KG1 (cell line): ENCODE data around the gene VPS11.
"Not testable (repeated sequence)": the region's sequence is repeated elsewhere in the genome, so short reads cannot be mapped to it uniquely, and the experiment has no call there.

ENCODE experiments used
- DNase-seq: peaks from one replicate; lab custom pipeline; 2025; lab: John Stamatoyannopoulos, UW

VPS11 gene

DNA sequence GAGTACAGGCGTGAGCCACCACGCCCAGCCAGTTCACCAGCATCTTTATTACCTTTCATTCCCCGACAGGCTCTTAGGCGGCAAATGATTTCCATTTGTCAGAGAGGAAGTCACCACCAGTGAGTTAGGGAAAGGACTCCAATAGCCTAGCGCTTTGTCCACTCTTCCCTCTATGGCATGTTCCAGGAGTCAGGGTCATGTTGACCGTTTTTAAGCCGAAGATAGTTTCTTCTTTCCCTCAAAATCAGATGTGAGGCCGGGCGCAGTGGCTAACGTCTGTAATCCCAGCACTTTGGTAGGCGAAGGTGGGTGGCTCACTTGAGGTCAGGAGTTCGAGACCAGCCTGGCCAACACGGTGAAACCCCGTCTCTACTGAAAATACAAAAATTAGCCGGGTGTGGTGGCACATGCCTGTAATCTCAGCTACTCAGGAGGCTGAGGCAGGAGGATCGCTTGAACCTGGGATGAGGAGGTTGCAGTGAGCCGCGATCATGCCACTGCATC lies 35.6 kb downstream of the VPS11 start:
- not testable (repeated sequence) for DNase-seq

DNA sequence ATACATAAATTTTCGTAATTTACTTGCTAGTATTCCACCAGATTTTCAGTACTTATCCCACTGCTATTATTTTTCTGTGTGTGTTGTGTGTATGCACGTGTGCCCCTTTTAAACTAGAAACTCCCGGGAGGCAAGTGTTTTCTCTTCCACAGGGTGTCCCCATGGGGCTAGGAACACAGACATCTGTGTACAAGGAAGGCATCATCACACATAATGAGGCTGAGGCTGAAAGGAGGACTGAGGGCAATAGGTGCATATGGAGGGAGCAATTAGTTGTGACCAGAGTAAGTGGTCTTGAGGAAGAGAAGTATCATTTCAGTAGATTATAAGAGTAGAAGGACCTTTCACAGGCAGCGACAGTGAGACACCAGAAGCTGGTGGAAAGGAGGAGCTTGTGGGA lies 36.2 kb downstream of the VPS11 start:
- DNase-seq = no peak

DNA sequence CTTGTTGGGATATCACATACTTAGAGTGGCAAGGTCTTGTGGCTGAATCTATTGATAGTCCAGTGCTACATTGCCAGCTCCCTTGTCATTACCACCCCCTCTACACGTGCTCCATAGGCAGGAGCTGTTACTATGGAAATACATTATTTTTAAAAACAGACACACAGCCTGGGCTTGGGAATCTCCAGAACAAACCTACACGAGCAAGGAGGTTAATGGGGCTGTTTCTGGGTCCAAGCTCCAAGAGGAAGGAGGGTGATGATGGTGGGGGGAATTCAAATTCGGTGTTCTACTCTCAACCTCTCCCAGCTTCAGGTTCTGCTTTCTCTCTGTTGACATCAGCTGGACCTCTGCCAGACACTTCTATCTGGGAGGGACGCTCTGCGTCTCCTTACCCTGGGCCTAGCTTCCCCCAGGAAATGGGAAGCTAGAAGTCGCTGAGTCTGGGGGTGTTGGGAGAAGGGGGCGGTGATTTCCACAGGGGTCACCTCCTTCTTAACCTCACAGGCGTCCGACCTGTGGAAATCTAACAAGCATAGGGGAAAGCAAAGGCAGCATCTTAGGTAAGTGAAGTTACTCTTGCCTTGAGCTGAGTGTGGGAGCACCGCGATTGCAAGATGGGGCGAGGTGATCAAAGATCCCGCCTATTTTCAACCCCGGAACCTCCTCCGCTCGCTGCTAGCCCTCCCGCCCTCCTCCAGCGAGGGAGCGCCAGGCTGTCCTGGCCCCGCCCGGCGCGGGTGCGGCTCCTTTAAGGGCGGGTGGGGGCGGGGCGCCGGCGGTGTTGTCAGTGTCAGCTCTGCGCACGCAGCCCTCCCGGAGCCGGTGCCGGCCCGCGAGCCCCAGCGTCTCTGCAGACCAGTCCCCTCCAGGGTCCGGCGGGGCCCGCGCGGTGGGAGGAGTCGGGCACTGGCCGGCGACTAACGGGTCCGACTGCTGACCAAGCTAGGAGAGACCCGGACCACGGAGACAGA lies 39.2 kb downstream of the VPS11 start, which contains the start of gene C2CD2L:
TSS of gene C2CD2L (plus strand) at position 781 of the 974 bp plus-strand sequence. CDS start 398 bp downstream, outside the sequence.
- DNase-seq = peak; percentile 85

DNA sequence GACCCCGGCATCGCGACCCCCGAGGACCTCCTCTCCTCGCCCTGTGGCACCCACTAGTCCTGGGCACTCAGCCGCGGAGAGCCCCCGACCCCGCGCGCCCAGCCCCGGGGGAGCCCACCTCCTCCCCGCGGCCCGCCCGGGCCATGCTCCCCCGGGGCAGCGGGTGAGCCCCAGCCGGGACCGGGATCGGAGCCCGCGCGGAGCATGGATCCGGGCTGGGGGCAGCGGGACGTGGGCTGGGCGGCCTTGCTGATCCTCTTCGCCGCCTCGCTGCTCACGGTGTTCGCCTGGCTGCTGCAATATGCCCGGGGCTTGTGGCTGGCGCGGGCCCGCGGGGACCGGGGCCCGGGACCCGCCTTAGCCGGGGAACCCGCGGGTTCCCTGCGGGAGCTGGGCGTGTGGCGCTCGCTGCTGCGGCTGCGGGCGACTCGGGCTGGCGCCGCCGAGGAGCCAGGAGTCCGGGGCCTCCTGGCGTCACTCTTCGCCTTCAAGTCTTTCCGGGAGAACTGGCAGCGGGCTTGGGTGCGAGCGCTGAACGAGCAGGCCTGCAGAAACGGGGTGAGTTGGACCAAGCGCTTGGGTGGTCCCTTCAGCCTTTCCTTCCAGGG lies 40.0 kb downstream of the VPS11 start:
- DNase-seq = no peak

DNA sequence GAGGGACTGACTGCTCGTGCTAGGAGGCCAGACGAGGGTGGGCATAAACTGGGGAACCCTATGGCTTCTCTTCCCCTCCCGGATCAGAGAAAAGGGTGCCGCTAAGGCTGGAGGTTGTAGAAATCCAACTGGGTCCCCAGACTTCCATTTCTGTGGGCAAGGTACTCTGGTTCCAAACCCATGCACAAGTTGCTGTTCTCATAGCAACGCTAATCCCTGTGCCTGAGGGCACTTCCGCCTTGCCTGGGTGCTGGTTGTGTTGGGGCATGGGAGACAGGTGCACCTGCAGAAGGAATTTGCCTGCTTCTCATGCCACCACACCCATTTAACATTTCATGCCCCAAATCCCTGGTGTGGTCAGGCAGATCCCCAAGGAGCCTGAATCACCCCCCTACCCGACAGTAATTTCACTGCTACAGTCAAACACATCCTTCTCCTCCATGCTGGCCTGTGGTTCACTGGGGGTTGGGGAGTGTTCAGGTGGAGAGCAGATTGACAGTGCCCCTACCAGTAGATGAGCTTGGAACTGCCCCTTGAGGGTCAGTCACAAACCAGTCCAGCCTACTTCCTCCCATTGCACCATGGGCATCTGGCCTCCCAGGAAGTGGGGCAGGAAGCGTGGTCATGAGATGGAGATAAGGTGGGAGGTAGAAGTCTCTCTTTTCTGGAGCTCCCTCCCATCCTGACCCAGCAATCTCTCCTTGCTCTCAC lies 40.7 kb downstream of the VPS11 start:
- DNase-seq = no peak

DNA sequence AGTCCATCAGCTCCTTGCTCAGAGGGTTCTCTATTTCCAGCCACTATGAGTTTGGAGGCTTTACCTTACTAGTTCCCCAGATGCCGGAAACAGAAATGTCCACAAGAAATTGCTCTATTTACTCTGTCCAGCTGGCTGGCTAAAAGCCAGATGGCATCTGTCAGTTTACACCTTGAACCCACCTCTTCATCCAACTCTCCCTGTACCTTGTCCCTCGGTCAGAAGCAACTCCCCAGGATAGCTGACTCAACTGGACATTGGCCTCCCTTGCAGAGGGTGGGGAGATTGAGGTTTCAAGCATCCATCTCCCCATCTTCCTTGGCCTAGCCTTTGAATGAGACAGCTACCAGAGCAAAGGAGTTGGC lies 41.2 kb downstream of the VPS11 start:
- DNase-seq = no peak

DNA sequence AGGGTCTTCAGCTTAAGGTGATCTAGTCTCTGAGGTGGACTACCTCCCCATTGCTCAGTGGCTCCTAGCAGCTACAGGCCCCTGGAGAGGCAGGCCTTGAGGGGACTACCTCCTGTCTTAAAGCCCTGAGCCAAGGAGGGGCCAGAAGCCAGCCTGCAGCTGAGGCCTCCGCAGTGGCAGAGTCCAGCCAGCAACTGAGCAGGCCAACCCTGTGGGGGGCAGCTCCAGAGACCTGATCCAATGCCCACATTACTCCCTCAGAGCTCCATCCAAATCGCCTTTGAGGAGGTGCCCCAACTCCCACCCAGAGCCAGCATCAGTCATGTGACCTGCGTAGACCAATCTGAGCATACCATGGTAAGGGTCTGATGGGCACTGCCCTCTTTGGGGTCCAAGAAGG lies 42.2 kb downstream of the VPS11 start:
- no peak for DNase-seq

DNA sequence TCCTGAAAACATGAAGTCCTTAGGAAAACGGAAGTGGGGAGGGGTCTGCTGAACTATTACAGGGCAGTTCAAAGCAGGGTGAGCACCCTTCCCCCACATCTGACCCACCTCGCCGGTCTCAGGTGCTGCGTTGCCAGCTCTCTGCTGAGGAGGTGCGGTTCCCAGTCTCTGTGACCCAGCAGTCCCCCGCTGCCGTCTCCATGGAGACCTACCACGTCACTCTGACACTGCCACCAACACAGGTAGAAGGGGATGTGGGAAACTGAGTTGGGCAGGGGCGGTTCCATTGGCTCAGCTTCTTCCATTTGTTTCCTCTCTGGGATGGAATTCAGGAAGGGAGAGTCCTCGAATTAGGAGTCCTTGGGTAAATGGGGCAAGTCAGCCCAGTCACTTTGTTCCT lies 42.8 kb downstream of the VPS11 start:
- DNase-seq = no peak

DNA sequence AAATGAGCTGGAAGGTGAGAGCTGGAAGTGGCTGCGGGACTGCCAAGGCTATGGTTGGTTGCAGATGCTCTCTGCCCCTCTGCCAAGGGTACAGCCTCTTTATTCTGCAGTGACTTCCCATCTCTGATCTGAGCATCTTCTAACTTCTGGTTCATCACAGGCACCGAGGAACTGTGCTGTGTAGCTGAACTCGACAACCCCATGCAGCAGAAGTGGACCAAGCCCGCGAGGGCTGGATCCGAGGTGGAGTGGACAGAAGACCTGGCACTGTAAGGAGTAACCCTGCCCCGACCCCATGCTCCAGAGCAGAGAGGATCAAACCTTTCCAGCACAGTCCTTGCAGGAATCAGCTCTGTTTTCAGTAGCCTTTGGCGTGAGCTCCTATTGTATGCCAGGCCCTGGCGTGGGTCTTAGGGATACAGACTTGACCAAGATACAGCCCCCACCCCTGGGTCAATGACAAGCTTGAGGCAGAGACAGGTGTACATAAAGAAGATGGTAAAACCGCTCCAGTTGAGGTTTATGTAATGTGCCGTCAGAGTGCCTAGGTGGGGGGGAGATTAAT lies 43.8 kb downstream of the VPS11 start:
- DNase-seq = no peak

DNA sequence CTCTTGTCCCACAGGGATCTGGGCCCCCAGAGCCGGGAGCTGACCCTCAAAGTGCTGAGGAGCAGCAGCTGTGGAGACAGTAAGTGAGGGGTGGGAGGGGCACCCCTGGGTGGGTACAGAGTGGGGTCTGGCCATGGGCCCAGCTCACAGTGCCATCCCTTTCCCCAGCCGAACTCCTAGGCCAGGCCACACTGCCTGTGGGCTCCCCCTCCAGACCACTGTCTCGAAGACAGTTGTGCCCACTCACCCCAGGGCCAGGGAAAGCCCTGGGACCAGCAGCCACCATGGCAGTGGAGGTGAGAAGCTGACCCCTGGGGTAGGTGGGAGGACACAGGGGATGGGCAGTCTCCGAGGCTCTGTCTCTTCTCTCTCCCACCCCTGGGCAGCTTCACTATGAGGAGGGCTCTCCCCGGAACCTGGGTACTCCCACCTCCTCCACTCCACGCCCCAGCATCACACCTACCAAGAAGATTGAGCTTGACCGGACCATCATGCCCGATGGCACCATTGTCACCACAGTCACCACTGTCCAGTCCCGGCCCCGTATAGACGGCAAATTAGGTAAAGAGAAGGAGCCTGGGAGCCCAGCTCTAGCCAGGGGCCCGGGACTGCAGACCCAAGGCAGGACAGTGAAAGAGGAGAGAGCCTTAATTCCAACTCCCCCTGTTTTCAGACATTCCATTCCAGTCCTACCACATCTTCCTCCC lies 44.8 kb downstream of the VPS11 start:
- no peak for DNase-seq

DNA sequence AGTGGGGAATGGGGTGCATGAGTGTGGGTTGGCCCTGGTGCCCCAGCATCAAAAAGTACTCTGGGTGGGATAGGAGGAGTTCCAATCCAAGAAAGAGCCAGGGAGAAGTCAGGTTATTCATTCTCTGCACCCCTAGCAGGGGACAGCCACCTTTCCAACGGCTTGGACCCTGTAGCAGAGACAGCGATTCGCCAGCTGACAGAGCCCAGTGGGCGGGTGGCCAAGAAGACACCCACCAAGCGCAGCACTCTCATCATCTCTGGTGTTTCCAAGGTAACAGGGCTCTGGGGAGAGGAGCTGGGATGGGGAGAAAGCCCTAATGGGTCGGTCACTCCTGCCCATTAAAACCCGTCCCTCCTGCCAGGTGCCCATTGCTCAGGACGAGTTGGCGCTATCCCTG lies 46.1 kb downstream of the VPS11 start:
- no peak for DNase-seq

DNA sequence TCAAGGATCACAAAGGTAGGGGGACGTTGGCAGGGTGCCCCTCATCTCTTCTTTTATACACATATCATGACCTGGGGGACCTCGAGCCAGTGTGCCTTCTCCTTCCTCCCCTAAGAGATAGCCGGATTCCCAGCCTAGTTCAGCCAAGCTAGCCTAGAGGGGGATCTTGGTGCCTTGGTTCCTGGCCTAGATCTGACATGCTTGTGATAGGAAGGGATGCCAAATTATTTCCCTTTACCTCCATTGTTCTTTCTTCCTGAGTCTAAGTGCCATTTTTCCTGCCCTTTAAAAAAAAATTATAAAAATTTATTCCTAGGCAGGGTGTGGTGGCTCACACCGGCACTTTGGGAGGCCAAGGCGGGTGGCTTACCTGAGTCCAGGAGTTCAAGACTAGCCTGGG lies 46.7 kb downstream of the VPS11 start:
- DNase-seq = no peak

DNA sequence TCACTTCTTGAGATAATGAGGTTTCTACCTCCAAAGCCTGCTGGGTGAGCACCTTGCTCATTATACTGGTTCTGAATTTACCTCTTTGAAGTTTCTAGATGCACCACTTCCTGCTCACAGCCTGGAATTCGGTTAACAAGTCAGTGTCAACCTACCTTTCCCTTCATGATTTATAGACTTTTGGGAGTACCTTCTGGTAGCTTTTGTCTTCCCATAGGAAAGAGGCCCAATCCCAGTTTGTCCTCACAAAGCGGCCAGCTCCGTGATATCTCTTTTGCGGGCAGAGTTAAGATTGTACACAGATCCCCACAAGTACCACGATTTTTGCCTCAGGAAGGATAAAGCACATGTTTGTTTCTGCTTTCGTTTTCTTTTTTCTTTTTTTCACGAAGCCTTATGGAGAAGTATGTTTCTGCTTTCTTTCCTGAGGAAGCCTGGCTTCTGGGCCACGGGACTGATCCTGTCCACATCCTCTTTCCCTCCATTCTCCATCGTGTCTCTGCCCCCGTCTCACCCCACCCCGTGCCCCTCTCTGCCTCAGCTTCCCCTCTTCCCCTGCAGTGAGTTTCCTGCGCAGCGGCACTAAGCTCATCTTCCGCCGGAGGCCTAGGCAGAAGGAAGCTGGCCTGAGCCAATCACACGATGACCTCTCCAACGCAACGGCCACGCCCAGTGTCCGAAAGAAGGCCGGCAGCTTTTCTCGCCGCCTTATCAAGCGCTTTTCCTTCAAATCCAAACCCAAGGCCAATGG lies 48.0 kb downstream of the VPS11 start:
- no peak for DNase-seq

DNA sequence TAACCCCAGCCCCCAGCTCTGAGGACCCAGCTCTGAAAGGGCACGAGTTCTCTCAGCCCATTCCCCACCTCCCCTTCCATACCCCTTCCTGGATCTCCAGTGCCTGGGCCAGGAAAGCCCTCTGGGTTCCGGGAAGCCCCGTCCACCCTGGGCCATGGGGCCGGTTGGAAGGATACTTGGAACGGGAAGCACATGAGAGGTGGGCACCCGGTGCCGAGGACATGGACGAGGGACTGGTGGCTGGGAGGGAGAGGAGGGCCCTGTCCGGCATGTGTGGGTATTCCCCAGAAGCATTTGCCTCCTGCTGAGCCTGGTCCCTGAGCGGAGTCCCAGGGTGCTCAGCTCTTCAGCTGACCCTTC lies 48.6 kb downstream of the VPS11 start:
- no peak for DNase-seq

DNA sequence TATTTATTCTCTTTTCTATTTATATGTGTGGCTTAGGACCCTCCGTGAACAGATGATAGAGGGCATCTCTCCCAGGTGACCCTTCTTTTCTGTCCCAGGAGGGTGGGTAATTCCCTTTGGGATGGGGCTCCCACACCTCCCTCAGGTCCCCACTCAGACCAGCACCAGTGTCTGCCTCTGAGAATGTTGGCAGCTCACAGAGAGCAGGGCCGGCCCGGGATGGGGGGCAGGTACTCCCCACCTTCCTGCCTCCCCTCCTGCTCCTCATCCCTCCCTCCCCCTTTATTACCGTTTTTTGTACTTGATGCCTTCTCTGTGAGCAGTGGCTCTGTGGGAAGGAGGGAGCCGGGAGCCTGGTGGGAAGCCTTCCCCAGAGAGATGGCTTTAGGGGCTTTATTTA lies 49.0 kb downstream of the VPS11 start:
- no peak for DNase-seq

DNA sequence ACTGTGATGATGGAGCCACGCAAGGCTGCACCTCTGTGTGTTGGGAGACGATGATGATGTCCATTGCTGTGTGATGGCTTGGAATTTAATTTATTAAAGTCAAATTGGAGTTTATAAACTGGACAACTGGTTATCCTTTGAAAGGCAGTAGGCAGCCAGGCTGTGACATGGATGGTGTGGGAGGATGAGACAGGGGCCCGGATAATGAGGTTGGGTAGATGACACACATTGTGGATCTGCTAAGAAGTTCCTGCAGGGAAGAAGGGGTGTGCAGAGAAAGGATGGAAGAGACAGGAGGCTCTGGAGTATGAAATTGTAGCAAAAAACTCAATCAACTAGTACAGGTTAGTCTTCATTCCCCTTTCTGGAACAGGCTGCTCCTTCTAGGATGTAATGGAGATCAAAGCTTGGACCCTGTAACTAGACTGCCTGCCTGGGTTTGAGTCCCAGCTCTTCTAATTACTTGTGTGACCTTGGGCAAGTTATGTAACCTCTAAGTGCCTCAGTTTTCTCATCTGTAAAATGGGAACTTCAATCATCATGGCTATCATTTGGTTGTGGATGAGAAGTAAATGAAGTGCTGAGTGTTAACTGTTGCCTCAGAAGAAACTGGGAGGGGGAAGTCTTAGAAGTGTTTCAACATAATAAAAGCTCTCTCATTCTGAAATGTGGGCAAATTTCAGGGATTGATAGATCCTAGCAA lies 49.5 kb downstream of the VPS11 start:
- DNase-seq = no peak

DNA sequence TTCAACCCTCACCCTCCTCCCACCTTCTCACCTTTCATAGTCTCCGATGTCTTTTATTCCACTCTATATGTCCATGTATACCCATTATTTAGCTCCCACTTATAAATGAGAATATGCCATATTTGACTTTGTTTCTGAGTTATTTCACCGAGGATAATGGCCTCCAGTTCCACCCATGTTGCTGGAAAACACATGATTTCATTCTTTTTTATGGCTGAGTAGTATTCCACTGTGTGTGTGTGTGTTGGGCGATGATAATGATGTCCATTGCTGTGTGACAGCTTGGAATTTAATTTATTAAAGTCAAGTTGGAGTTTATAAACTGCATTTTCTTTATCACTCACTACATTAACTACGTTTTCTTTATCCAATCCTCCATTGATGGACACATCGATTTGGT lies 50.6 kb downstream of the VPS11 start:
- no peak for DNase-seq

DNA sequence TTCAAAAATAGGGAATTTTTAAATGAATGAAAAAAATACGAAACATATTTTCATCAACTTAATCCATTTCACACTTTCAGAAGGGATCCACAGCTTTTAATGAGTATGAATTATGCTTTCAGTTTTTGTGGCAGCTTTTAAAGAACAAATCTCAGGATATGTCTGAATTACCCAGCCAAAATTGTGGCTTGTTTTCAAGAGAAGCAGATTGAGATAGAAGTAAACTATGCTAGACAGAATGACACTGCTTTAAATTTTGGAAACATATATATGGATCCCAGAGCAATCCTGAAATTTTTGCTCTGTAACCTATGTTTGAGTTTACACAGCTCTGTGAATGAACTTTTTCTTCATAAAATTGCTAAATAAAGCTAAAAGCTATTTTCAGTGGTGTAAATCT lies 51.3 kb downstream of the VPS11 start:
- no peak for DNase-seq

DNA sequence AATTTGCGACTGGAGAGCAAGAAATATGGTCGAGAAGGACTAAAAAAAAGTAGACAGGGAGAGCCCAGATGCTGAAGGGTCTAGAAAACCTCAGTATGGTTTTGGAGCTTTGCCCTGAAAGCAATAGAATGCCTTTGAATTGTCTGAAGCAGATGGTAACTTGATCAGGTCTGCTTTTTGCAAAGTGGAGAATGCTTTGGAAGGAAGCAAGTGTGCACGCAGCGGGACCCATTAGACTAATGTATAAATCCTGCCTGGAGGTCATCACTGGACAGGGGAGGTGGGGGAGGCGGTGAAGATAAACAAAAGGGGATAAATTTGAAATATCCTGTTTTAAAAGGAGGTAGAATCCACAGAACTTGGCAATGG lies 53.0 kb downstream of the VPS11 start:
- no peak for DNase-seq

DNA sequence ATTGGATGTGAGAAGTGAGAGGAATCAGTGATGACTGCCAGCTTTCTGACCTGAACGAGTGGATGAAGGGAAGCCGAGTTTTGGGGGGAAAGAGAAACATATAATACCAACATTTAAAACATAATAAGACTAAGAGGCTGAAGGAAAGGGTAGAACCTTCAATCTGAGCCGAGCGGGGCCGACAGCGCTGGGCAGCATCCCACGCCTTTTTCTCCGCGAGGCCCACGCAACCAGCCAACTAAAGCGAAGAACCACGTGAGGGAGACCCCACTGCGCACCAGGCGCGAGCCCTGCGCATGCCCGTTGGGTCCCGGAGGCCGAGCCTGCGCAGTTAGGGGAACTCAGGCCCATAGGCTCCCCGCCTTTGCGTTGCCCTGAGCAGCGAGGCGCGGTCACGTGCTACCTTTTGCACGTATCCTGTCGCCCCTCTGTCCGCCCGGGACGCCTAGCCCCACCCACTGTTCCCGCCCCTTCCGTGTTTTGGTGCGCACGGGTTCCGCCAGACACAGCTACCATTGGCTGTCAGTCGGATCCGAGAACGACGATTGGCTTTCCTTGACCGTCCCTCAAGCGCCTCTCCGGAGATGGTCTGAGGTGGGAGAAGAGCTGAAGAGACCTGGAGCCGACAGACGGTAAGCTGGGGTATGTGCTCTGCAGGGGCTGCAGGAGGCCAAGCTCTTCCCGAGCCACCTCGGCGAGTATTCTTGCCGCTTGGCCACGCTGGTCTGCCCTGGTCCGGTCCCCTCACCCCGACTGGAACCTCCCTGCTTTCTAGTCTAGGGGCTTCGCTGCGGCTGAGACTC lies 53.6 kb downstream of the VPS11 start, which contains the start of gene HINFP:
TSS of gene HINFP (plus strand) at position 573 of the 803 bp plus-strand sequence. CDS start 5,365 bp downstream, outside the sequence.
- peak; percentile 100 for DNase-seq
